ENCODE results near the gene CACNA1S.

DNA sequence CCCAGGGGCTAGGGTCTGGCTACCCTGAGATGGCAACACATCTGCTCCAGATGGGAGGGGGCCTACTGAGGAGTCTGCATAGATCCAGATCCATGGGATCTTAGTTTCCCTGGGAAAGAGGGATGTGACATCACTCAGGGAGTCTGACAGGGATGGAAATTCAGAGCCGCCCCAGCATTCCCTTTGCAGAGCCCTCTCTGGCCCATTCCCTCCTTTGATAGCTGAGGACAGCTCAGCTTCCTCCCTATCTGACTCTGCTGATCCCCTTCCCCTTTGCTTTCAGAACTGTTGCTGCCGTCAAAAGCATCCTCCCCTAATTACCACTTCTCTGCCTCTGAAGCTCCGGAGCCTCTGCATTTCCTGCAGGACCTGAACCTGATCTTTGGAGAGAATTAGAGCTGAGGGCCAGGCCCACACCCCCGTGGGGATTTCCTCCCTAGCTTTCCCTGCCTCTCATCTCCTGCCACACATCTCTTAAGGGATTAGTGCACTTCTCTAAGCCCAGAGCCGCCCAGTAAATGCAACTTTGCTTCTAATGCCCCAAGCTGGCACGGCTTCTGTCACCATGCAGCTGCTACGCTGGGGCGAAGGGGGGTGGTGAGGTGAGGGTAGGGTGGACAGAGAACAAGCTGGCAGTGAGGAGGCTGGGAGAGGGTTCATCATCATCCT is 24.3 kb upstream of the CACNA1S start:
- TF ChIP-seq, protein P1, sequence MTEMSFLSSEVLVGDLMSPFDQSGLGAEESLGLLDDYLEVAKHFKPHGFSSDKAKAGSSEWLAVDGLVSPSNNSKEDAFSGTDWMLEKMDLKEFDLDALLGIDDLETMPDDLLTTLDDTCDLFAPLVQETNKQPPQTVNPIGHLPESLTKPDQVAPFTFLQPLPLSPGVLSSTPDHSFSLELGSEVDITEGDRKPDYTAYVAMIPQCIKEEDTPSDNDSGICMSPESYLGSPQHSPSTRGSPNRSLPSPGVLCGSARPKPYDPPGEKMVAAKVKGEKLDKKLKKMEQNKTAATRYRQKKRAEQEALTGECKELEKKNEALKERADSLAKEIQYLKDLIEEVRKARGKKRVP (CRISPR knock-in tag; IDR thresholded peaks at IDR 0.05): no peak
- no peak for TF ChIP-seq ZNF768 (CRISPR knock-in tag; IDR thresholded peaks at IDR 0.05)
- no peak for TF ChIP-seq ZNF772 (CRISPR knock-in tag; IDR thresholded peaks at IDR 0.05)
- TF ChIP-seq YEATS2 (CRISPR knock-in tag; IDR thresholded peaks at IDR 0.05; ENCODE audit: borderline replicate concordance): no peak
- no peak for TF ChIP-seq SMAD1 (CRISPR knock-in tag; IDR thresholded peaks at IDR 0.05; ENCODE audit: borderline replicate concordance, low read depth)
- TF ChIP-seq, protein P2, sequence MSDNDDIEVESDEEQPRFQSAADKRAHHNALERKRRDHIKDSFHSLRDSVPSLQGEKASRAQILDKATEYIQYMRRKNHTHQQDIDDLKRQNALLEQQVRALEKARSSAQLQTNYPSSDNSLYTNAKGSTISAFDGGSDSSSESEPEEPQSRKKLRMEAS (IDR thresholded peaks at IDR 0.05): no peak
- no peak for TF ChIP-seq RAD21 (CRISPR knock-in tag; IDR thresholded peaks at IDR 0.05)
- TF ChIP-seq NR1H2 (CRISPR knock-in tag; IDR thresholded peaks at IDR 0.05; ENCODE audit: borderline replicate concordance, low read depth): no peak
- TF ChIP-seq ZC3H4 (CRISPR knock-in tag; IDR thresholded peaks at IDR 0.05; ENCODE audit: borderline replicate concordance): no peak
- no peak for TF ChIP-seq ELF1 (CRISPR knock-in tag; IDR thresholded peaks at IDR 0.05)
- no peak for TF ChIP-seq ZNF558 (CRISPR knock-in tag; IDR thresholded peaks at IDR 0.05; ENCODE audit: borderline replicate concordance)
- TF ChIP-seq, protein P3, sequence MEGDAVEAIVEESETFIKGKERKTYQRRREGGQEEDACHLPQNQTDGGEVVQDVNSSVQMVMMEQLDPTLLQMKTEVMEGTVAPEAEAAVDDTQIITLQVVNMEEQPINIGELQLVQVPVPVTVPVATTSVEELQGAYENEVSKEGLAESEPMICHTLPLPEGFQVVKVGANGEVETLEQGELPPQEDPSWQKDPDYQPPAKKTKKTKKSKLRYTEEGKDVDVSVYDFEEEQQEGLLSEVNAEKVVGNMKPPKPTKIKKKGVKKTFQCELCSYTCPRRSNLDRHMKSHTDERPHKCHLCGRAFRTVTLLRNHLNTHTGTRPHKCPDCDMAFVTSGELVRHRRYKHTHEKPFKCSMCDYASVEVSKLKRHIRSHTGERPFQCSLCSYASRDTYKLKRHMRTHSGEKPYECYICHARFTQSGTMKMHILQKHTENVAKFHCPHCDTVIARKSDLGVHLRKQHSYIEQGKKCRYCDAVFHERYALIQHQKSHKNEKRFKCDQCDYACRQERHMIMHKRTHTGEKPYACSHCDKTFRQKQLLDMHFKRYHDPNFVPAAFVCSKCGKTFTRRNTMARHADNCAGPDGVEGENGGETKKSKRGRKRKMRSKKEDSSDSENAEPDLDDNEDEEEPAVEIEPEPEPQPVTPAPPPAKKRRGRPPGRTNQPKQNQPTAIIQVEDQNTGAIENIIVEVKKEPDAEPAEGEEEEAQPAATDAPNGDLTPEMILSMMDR (CRISPR knock-in tag; IDR thresholded peaks at IDR 0.05): no peak
- TF ChIP-seq ZNF274 (CRISPR knock-in tag; IDR thresholded peaks at IDR 0.05): no peak
- TF ChIP-seq ZSCAN30 (CRISPR knock-in tag; IDR thresholded peaks at IDR 0.05): no peak
